H1 (cell line): Measurements from ENCODE around the gene EDDM3A. TPM values are rescaled to one million over a fixed set of nuclear protein-coding genes. Genes with fewer than 3 reads are reported as not detected.

ENCODE experiments used
- CTCF ChIA-PET: fragments of 300-600 bp; sonication (Branson Sonifier 250); formaldehyde crosslinking; loops from one replicate; lab custom pipeline; 2021; ENCODE audit not compliant: partially characterized antibody; lab: Charles Lee
- POLR2A ChIA-PET: fragments of 300-600 bp; sonication (Branson Sonifier 250); formaldehyde crosslinking; loops from one replicate; lab custom pipeline; 2021; ENCODE audit warnings: inconsistent platforms; ENCODE audit not compliant: partially characterized antibody; lab: Charles Lee
- DNase-seq, 2 experiments: peaks; one replicate each; pipeline versions ENCODE4 v3.0.0 to v3.0.0-alpha.2; 2010 to 2022; ENCODE audit warnings: low spot score in 2 of 2, low read depth in 1 of 2, mixed read lengths in 1 of 2
- FAIRE-seq: peaks from 2 replicates; lab custom pipeline; 2011; peaks lifted over from hg19 to GRCh38; lab: Jason Lieb, UNC
- H2AFZ ChIP-seq: 2 replicates; pipeline ENCODE4 v1.8.1; 2012; ENCODE audit warnings: low read length, inconsistent platforms
- H2AK5ac ChIP-seq: 2 replicates; pipeline ENCODE4 v1.6.1; 2013; ENCODE audit warnings: low read depth, low read length
- H2BK120ac ChIP-seq: replicated peaks from 2 replicates; pipeline ENCODE3; 2013; ENCODE audit warnings: low read depth, low read length, inconsistent platforms
- H2BK12ac ChIP-seq: 2 replicates; pipeline ENCODE4 v1.6.1; 2013; ENCODE audit warnings: low read depth, low read length
- H2BK15ac ChIP-seq: 2 replicates; pipeline ENCODE4 v1.6.1; 2013; ENCODE audit warnings: low read length
- H2BK20ac ChIP-seq: 2 replicates; pipeline ENCODE4 v1.6.1; 2013; ENCODE audit warnings: low read length
- H2BK5ac ChIP-seq: 2 replicates; pipeline ENCODE4 v1.6.1; 2013; ENCODE audit warnings: low read depth, low read length
- H3K14ac ChIP-seq: 2 replicates; pipeline ENCODE4 v1.6.1; 2013; ENCODE audit warnings: inconsistent platforms; ENCODE audit not compliant: insufficient read length
- H3K18ac ChIP-seq: 2 replicates; pipeline ENCODE4 v1.6.1; 2013; ENCODE audit warnings: low read length; ENCODE audit errors: extremely low read depth
- H3K23ac ChIP-seq: 2 replicates; pipeline ENCODE4 v1.6.1; 2013; ENCODE audit warnings: inconsistent platforms; ENCODE audit not compliant: insufficient read length
- H3K23me2 ChIP-seq: 2 replicates; pipeline ENCODE4 v1.6.1; 2013; ENCODE audit warnings: low read depth, low read length
- H3K27ac ChIP-seq: 2 replicates; pipeline ENCODE4 v1.6.1; 2011; ENCODE audit warnings: low read depth, low read length, inconsistent platforms
- H3K27me3 ChIP-seq, 4 experiments: replicated peaks in 1 of 4; 1 replicate in 1 of 4; 2 replicates in 3 of 4; pipeline versions ENCODE4 v1.6.1 to v1.8.1; 2011 to 2013; ENCODE audit warnings: low read length in 3 of 4, mild to moderate bottlenecking in 3 of 4, inconsistent platforms in 2 of 4, mixed read lengths in 2 of 4, moderate library complexity in 1 of 4; ENCODE audit not compliant: control insufficient read depth in 3 of 4, insufficient read depth in 3 of 4; ENCODE audit errors: extremely low read depth in 1 of 4
- H3K36me3 ChIP-seq, 4 experiments: 2 replicates each; pipeline versions ENCODE4 v1.6.1 to v1.8.1; 2011 to 2013; ENCODE audit warnings: mild to moderate bottlenecking in 4 of 4, low read length in 3 of 4, moderate library complexity in 2 of 4, control low read depth in 1 of 4, inconsistent platforms in 1 of 4; ENCODE audit not compliant: insufficient read depth in 4 of 4, control insufficient read depth in 2 of 4
- H3K4ac ChIP-seq: replicated peaks from 2 replicates; pipeline ENCODE3; 2013; ENCODE audit warnings: low read length, low read depth, mixed read lengths, inconsistent platforms; ENCODE audit not compliant: insufficient read length
- H3K4me1 ChIP-seq, 4 experiments: replicated peaks in 1 of 4; 1 replicate in 1 of 4; 2 replicates in 3 of 4; pipeline versions ENCODE4 v1.6.1 to v1.8.1; 2011 to 2013; ENCODE audit warnings: low read length in 3 of 4, inconsistent platforms in 2 of 4, mixed read lengths in 1 of 4; ENCODE audit not compliant: insufficient read depth in 4 of 4, control insufficient read depth in 3 of 4
- H3K4me2 ChIP-seq, 2 experiments: 2 replicates each; pipeline versions ENCODE4 v1.6.1 to v1.8.1; 2011 to 2013; ENCODE audit warnings: low read depth in 2 of 2, low read length in 2 of 2, control low read depth in 1 of 2, inconsistent platforms in 1 of 2, mild to moderate bottlenecking in 1 of 2; ENCODE audit not compliant: insufficient read depth in 1 of 2
- H3K4me3 ChIP-seq, 4 experiments: fragments of 200-600, 300-600 bp in 1 of 4; sonication (generic), shearing (Covaris generic), sonication (Bioruptor Twin) in 1 of 4; 2 replicates each; pipeline versions ENCODE4 v1.5.1 to v1.8.1; 2011 to 2016; ENCODE audit warnings: low read length in 4 of 4, low read depth in 3 of 4, control low read depth in 2 of 4, inconsistent platforms in 2 of 4, mild to moderate bottlenecking in 2 of 4, mixed read lengths in 1 of 4, moderate library complexity in 1 of 4; ENCODE audit not compliant: insufficient read depth in 2 of 4; ENCODE audit errors: extremely low read depth in 1 of 4
- H3K56ac ChIP-seq: replicated peaks from 2 replicates; pipeline ENCODE3; 2013; ENCODE audit warnings: low read depth, mild to moderate bottlenecking, mixed read lengths, low read length, inconsistent platforms; ENCODE audit not compliant: insufficient read length
- H3K79me1 ChIP-seq: 2 replicates; pipeline ENCODE4 v1.6.1; 2013; ENCODE audit warnings: low read depth, low read length, control low read depth
- H3K79me2 ChIP-seq, 2 experiments: 2 replicates each; pipeline versions ENCODE4 v1.6.1 to v1.8.1; 2012 to 2013; ENCODE audit warnings: low read length in 2 of 2, mild to moderate bottlenecking in 2 of 2, inconsistent platforms in 1 of 2; ENCODE audit not compliant: insufficient read depth in 2 of 2, control insufficient read depth in 1 of 2
- H3K9ac ChIP-seq, 4 experiments: replicated peaks in 1 of 4; 1 replicate in 1 of 4; 2 replicates in 3 of 4; pipeline versions ENCODE4 v1.6.1 to v1.8.1; 2011 to 2013; ENCODE audit warnings: low read depth in 3 of 4, low read length in 3 of 4, control low read depth in 2 of 4, mild to moderate bottlenecking in 2 of 4, moderate library complexity in 2 of 4, inconsistent platforms in 1 of 4; ENCODE audit errors: extremely low read depth in 1 of 4
- H3K9me3 ChIP-seq, 2 experiments: 2 replicates each; pipeline versions ENCODE4 v1.6.1 to v1.8.1; 2012 to 2013; ENCODE audit warnings: mild to moderate bottlenecking in 2 of 2, moderate library complexity in 2 of 2, control low read depth in 1 of 2, inconsistent platforms in 1 of 2, low read depth in 1 of 2, low read length in 1 of 2, mixed read lengths in 1 of 2; ENCODE audit not compliant: insufficient read depth in 2 of 2
- H4K20me1 ChIP-seq, 2 experiments: replicated peaks in 1 of 2; 2 replicates each; pipeline versions ENCODE3 to v1.8.1; 2011 to 2013; ENCODE audit warnings: inconsistent platforms in 2 of 2, low read length in 2 of 2, mild to moderate bottlenecking in 1 of 2; ENCODE audit not compliant: insufficient read depth in 2 of 2, control insufficient read depth in 1 of 2
- H4K5ac ChIP-seq: 2 replicates; pipeline ENCODE4 v1.6.1; 2013; ENCODE audit warnings: low read length, low read depth, mixed read lengths, inconsistent platforms; ENCODE audit not compliant: insufficient read length
- H4K8ac ChIP-seq: 2 replicates; pipeline ENCODE4 v1.8.0; 2013; ENCODE audit warnings: mild to moderate bottlenecking, moderate library complexity, low read length, inconsistent platforms; ENCODE audit not compliant: insufficient read depth; ENCODE audit errors: extremely low read depth
- H4K91ac ChIP-seq: replicated peaks from 2 replicates; pipeline ENCODE3; 2013; ENCODE audit warnings: low read length, mixed read lengths, inconsistent platforms; ENCODE audit not compliant: insufficient read length
- CHD2 ChIP-seq: IDR thresholded peaks from 2 replicates; pipeline ENCODE4 v1.6.1; 2012; ENCODE audit warnings: low read length, improper control_type of control experiment
- E2F6 ChIP-seq: IDR thresholded peaks from 2 replicates; pipeline ENCODE4 v1.6.1; 2012; ENCODE audit warnings: inconsistent platforms
- GABPA ChIP-seq: IDR thresholded peaks from 2 replicates; pipeline ENCODE4 v1.6.1; 2011; ENCODE audit warnings: mild to moderate bottlenecking, low read length, moderate library complexity, borderline replicate concordance; ENCODE audit not compliant: insufficient read depth
- NRF1 ChIP-seq: IDR thresholded peaks from 2 replicates; pipeline ENCODE4 v1.6.1; 2011; ENCODE audit warnings: mild to moderate bottlenecking, low read depth, low read length, improper control_type of control experiment
- POU5F1 ChIP-seq: IDR thresholded peaks from 2 replicates; pipeline ENCODE4 v1.6.1; 2011; ENCODE audit warnings: low read depth, mild to moderate bottlenecking, low read length, moderate library complexity
- TCF12 ChIP-seq: IDR thresholded peaks from 2 replicates; pipeline ENCODE4 v1.6.1; 2011; ENCODE audit warnings: low read depth, mild to moderate bottlenecking, low read length
- WGBS, 2 experiments: shearing (Covaris generic) in 1 of 2; methylation state at CpG; one replicate each; pipeline versions ENCODE4 v1.1.6 to v1.1.7; 2013 to 2015; ENCODE audit warnings: low lambda C conversion rate in 2 of 2, mixed read lengths in 2 of 2, inconsistent platforms in 1 of 2, low coverage in 1 of 2, missing lambda C conversion rate in 1 of 2; ENCODE audit not compliant: insufficient replicate concordance in 2 of 2, insufficient coverage in 1 of 2, insufficient read length in 1 of 2; ENCODE audit errors: extremely low coverage in 1 of 2, missing lambda C conversion rate in 1 of 2; 5-methylcytosine and 5-hydroxymethylcytosine counted together
- polyA plus RNA-seq, 7 experiments: library from polyadenylated mRNA; depleted of rRNA in 3 of 7; stranded (reverse) in 5 of 7; unstranded in 2 of 7; fragments of >200 nt in 5 of 7; fragments of 200-250 nt in 2 of 7; gene quantifications; 1 replicate in 5 of 7; 2 replicates in 1 of 7; 4 replicates in 1 of 7; pipeline versions ENCODE4 v1.2.1 to v1.2.3, GENCODE V29; 2011 to 2013; ENCODE audit warnings: missing spikeins in 2 of 7, mixed read lengths in 2 of 7
- total RNA-seq: library from RNA; stranded (reverse); fragmentation: NEBNext Ultra II Directional; extraction: Animal tissue kit (Norgen Biotek cat#: 25700); gene quantifications from 2 replicates; pipeline ENCODE4 v1.2.1, GENCODE V29; 2021

EDDM3A gene
- total and polyA plus RNA-seq, 2 of the 8 experiments (the other 6 are each of a cell fraction or from before 2014, with no cell fraction given), result 0.09 TPM; not detected in 1

GRCh38 chr14:20707622-20708021 is 38.1 kb upstream of the EDDM3A start:
- Histone ChIP-seq H3K23me2 (no peaks in the 10 kb centered on the region), H2BK120ac (peak overlapping the region; percentile 16), H4K8ac (no peak overlapping the region), H3K4ac (no peak overlapping the region), H3K56ac (no peak overlapping the region), H2BK12ac (peak overlapping the region; percentile 61; the same call in 1 of the 2 replicates), H2BK5ac (peak overlapping the region; percentile 80; the same call in 1 of the 2 replicates), H3K36me3 (peaks cover 0 to 12% (median 0%) of the 10 kb centered on the region in 4 experiments; a peak in 3 of 8 replicates), H3K9me3 (peaks cover 28 to 34% of the 10 kb centered on the region in 2 experiments), H3K4me2 (no peak overlapping the region), H2BK15ac (no peak overlapping the region), H2BK20ac (peak overlapping the region; percentile 28; the same call in 1 of the 2 replicates), H4K20me1 (no peaks in the 10 kb centered on the region), H2AK5ac (peak overlapping the region; percentile 26; the same call in 1 of the 2 replicates), H3K27ac (peak overlapping the region; percentile 41; the same call in 1 of the 2 replicates), H3K23ac (no peak overlapping the region), H3K4me1 (peaks cover 0 to 3% (median 0%) of the 10 kb centered on the region in 4 experiments; a peak in 1 of 7 replicates), H3K27me3 (no peaks in the 10 kb centered on the region), H4K91ac (peak overlapping the region; percentile 20), H3K4me3 (peak overlapping the region in 1 of 4 experiments; percentile 42; a peak in 1 of 8 replicates), H3K9ac (no peak overlapping the region), H3K79me2 (no peaks in the 10 kb centered on the region), H3K18ac (no peak overlapping the region; the same call in 1 of the 2 replicates), H2AFZ (no peak overlapping the region), H3K14ac (no peak overlapping the region), H4K5ac (peak overlapping the region; percentile 34), H3K79me1 (no peaks in the 10 kb centered on the region)
- no peak for FAIRE-seq
- TF ChIP-seq GABPA (no peak), E2F6 (no peak), NRF1 (no peak), CHD2 (no peak), POU5F1 (no peak), TCF12 (no peak)
- ChIA-PET POLR2A (interaction anchor here (0.6 to 1.3 kb wide), 3 partner anchors 45 to 108 kb away, joined by 3 read pairs; no protein-coding TSS in a partner anchor), CTCF (interaction anchor here (1.2 to 4.9 kb wide), 5 partner anchors 11 to 263 kb away, joined by 3 to 15 read pairs (median 5); no protein-coding TSS in a partner anchor)
- DNase-seq, result no peak
- WGBS, 2 experiments, result 79% methylated on average over 2 of the region's 2 CpGs; no CpG with 5 or more reads in 1 of the 2 experiments
